Measurements from ENCODE around the gene FHIT.

Gene FHIT

GRCh38 chr3:60048447-60048848, 1202.8 kb downstream of the FHIT start:
- Histone ChIP-seq H3K9ac (ENCODE audit: low read length) (no peak overlapping the region), H3K27ac (ENCODE audit: low read depth, low read length) (no peak overlapping the region), H3K36me3 (ENCODE audit: insufficient read depth, low read length) (no peaks in the 10 kb centered on the region), H3K9me3 (ENCODE audit: low read length) (no peaks in the 10 kb centered on the region), H3K4me3 (ENCODE audit: low read depth in 1 of 2, low read length in 2 of 2) (no peak overlapping the region), H3K4me1 (ENCODE audit: insufficient read depth, low read length) (no peaks in the 10 kb centered on the region), H3K27me3 (ENCODE audit: control insufficient read depth in 1 of 2, insufficient read depth in 2 of 2, low read length in 2 of 2) (no peaks in the 10 kb centered on the region)

GRCh38 chr3:60047426-60048200, 1203.6 kb downstream of the FHIT start:
- no peaks in the 10 kb centered on the region for H3K27me3 ChIP-seq (ENCODE audit: control insufficient read depth in 1 of 2, insufficient read depth in 2 of 2, low read length in 2 of 2)
- H3K27ac ChIP-seq (ENCODE audit: low read depth, low read length): no peak overlapping the region
- H3K4me1 ChIP-seq (ENCODE audit: insufficient read depth, low read length): no peaks in the 10 kb centered on the region
- H3K9ac ChIP-seq (ENCODE audit: low read length): no peak overlapping the region
- H3K36me3 ChIP-seq (ENCODE audit: insufficient read depth, low read length): no peaks in the 10 kb centered on the region
- H3K4me3 ChIP-seq (ENCODE audit: low read depth in 1 of 2, low read length in 2 of 2): no peak overlapping the region
- no peaks in the 10 kb centered on the region for H3K9me3 ChIP-seq (ENCODE audit: low read length)

- no peaks in the 10 kb centered on the region for H3K9me3 ChIP-seq (ENCODE audit: low read length)
- H3K9ac ChIP-seq (ENCODE audit: low read length): no peak overlapping the region
- no peak overlapping the region for H3K4me3 ChIP-seq (ENCODE audit: low read depth in 1 of 2, low read length in 2 of 2)
- H3K27ac ChIP-seq (ENCODE audit: low read depth, low read length): no peak overlapping the region
- H3K4me1 ChIP-seq (ENCODE audit: insufficient read depth, low read length): no peaks in the 10 kb centered on the region
- H3K36me3 ChIP-seq (ENCODE audit: insufficient read depth, low read length): no peaks in the 10 kb centered on the region
- no peaks in the 10 kb centered on the region for H3K27me3 ChIP-seq (ENCODE audit: control insufficient read depth in 1 of 2, insufficient read depth in 2 of 2, low read length in 2 of 2)
Observed at GRCh38 chr3:60046210-60046609, 1205.0 kb downstream of the FHIT start.

- no peak overlapping the region for H3K9ac ChIP-seq (ENCODE audit: low read length)
- H3K27me3 ChIP-seq (ENCODE audit: control insufficient read depth in 1 of 2, insufficient read depth in 2 of 2, low read length in 2 of 2): no peaks in the 10 kb centered on the region
- H3K4me1 ChIP-seq (ENCODE audit: insufficient read depth, low read length): no peaks in the 10 kb centered on the region
- H3K4me3 ChIP-seq (ENCODE audit: low read depth in 1 of 2, low read length in 2 of 2): no peak overlapping the region
- no peak overlapping the region for H3K27ac ChIP-seq (ENCODE audit: low read depth, low read length)
- no peaks in the 10 kb centered on the region for H3K9me3 ChIP-seq (ENCODE audit: low read length)
- no peaks in the 10 kb centered on the region for H3K36me3 ChIP-seq (ENCODE audit: insufficient read depth, low read length)
Observed at GRCh38 chr3:60045686-60046085, 1205.6 kb downstream of the FHIT start.

GRCh38 chr3:60036803-60037202, 1214.4 kb downstream of the FHIT start:
- Histone ChIP-seq H3K4me3 (ENCODE audit: low read depth in 1 of 2, low read length in 2 of 2) (no peak overlapping the region), H3K27ac (ENCODE audit: low read depth, low read length) (no peak overlapping the region), H3K4me1 (ENCODE audit: insufficient read depth, low read length) (no peaks in the 10 kb centered on the region), H3K9me3 (ENCODE audit: low read length) (no peaks in the 10 kb centered on the region), H3K9ac (ENCODE audit: low read length) (no peak overlapping the region), H3K36me3 (ENCODE audit: insufficient read depth, low read length) (no peaks in the 10 kb centered on the region), H3K27me3 (ENCODE audit: control insufficient read depth in 1 of 2, insufficient read depth in 2 of 2, low read length in 2 of 2) (no peaks in the 10 kb centered on the region)

GRCh38 chr3:60033901-60034453, 1217.3 kb downstream of the FHIT start:
- no peak overlapping the region for H3K27ac ChIP-seq (ENCODE audit: low read depth, low read length)
- H3K36me3 ChIP-seq (ENCODE audit: insufficient read depth, low read length): no peaks in the 10 kb centered on the region
- no peak overlapping the region for H3K9ac ChIP-seq (ENCODE audit: low read length)
- no peaks in the 10 kb centered on the region for H3K9me3 ChIP-seq (ENCODE audit: low read length)
- H3K4me1 ChIP-seq (ENCODE audit: insufficient read depth, low read length): no peaks in the 10 kb centered on the region
- no peaks in the 10 kb centered on the region for H3K27me3 ChIP-seq (ENCODE audit: control insufficient read depth in 1 of 2, insufficient read depth in 2 of 2, low read length in 2 of 2)
- no peak overlapping the region for H3K4me3 ChIP-seq (ENCODE audit: low read depth in 1 of 2, low read length in 2 of 2)

GRCh38 chr3:60030982-60031381, 1220.3 kb downstream of the FHIT start:
- Histone ChIP-seq H3K9ac (ENCODE audit: low read length) (no peak overlapping the region), H3K27me3 (ENCODE audit: control insufficient read depth in 1 of 2, insufficient read depth in 2 of 2, low read length in 2 of 2) (no peaks in the 10 kb centered on the region), H3K9me3 (ENCODE audit: low read length) (no peaks in the 10 kb centered on the region), H3K27ac (ENCODE audit: low read depth, low read length) (no peak overlapping the region), H3K4me1 (ENCODE audit: insufficient read depth, low read length) (no peaks in the 10 kb centered on the region), H3K36me3 (ENCODE audit: insufficient read depth, low read length) (no peaks in the 10 kb centered on the region), H3K4me3 (ENCODE audit: low read depth in 1 of 2, low read length in 2 of 2) (no peak overlapping the region)

GRCh38 chr3:60028233-60028632, 1223.0 kb downstream of the FHIT start:
- no peaks in the 10 kb centered on the region for H3K27me3 ChIP-seq (ENCODE audit: control insufficient read depth in 1 of 2, insufficient read depth in 2 of 2, low read length in 2 of 2)
- H3K4me1 ChIP-seq (ENCODE audit: insufficient read depth, low read length): peaks cover 9% of the 10 kb centered on the region
- H3K4me3 ChIP-seq (ENCODE audit: low read depth in 1 of 2, low read length in 2 of 2): no peak overlapping the region
- no peaks in the 10 kb centered on the region for H3K9me3 ChIP-seq (ENCODE audit: low read length)
- no peak overlapping the region for H3K9ac ChIP-seq (ENCODE audit: low read length)
- no peaks in the 10 kb centered on the region for H3K36me3 ChIP-seq (ENCODE audit: insufficient read depth, low read length)
- H3K27ac ChIP-seq (ENCODE audit: low read depth, low read length): no peak overlapping the region

- Histone ChIP-seq H3K4me3 (ENCODE audit: low read depth in 1 of 2, low read length in 2 of 2) (no peak overlapping the region), H3K9ac (ENCODE audit: low read length) (no peak overlapping the region), H3K9me3 (ENCODE audit: low read length) (no peaks in the 10 kb centered on the region), H3K4me1 (ENCODE audit: insufficient read depth, low read length) (peaks cover 18% of the 10 kb centered on the region), H3K27me3 (ENCODE audit: control insufficient read depth in 1 of 2, insufficient read depth in 2 of 2, low read length in 2 of 2) (no peaks in the 10 kb centered on the region), H3K36me3 (ENCODE audit: insufficient read depth, low read length) (no peaks in the 10 kb centered on the region), H3K27ac (ENCODE audit: low read depth, low read length) (no peak overlapping the region)
Observed at GRCh38 chr3:60027335-60027734, 1223.9 kb downstream of the FHIT start.

- Histone ChIP-seq H3K4me3 (ENCODE audit: low read depth in 1 of 2, low read length in 2 of 2) (no peak overlapping the region), H3K9me3 (ENCODE audit: low read length) (no peaks in the 10 kb centered on the region), H3K27ac (ENCODE audit: low read depth, low read length) (no peak overlapping the region), H3K36me3 (ENCODE audit: insufficient read depth, low read length) (no peaks in the 10 kb centered on the region), H3K27me3 (ENCODE audit: control insufficient read depth in 1 of 2, insufficient read depth in 2 of 2, low read length in 2 of 2) (no peaks in the 10 kb centered on the region), H3K4me1 (ENCODE audit: insufficient read depth, low read length) (peaks cover 20% of the 10 kb centered on the region), H3K9ac (ENCODE audit: low read length) (no peak overlapping the region)
Observed at GRCh38 chr3:60025096-60026050, 1225.9 kb downstream of the FHIT start.

- peaks cover 20% of the 10 kb centered on the region for H3K4me1 ChIP-seq (ENCODE audit: insufficient read depth, low read length)
- no peaks in the 10 kb centered on the region for H3K27me3 ChIP-seq (ENCODE audit: control insufficient read depth in 1 of 2, insufficient read depth in 2 of 2, low read length in 2 of 2)
- no peak overlapping the region for H3K27ac ChIP-seq (ENCODE audit: low read depth, low read length)
- H3K36me3 ChIP-seq (ENCODE audit: insufficient read depth, low read length): no peaks in the 10 kb centered on the region
- no peaks in the 10 kb centered on the region for H3K9me3 ChIP-seq (ENCODE audit: low read length)
- H3K4me3 ChIP-seq (ENCODE audit: low read depth in 1 of 2, low read length in 2 of 2): no peak overlapping the region
- H3K9ac ChIP-seq (ENCODE audit: low read length): no peak overlapping the region
Observed at GRCh38 chr3:60024400-60024799, 1226.9 kb downstream of the FHIT start.
